ENCODE results near the gene KRTAP10-2. TPM values are rescaled to one million over a fixed set of nuclear protein-coding genes. Genes with fewer than 3 reads are reported as not detected.
"Not testable (repeated sequence)": the region's sequence is repeated elsewhere in the genome, so short reads cannot be mapped to it uniquely, and the experiment has no call there.

Gene KRTAP10-2
- total RNA-seq, 1 donor from 2014 or later = not detected

- no peak for ATAC-seq
- intact Hi-C loops (cut with DNase I) = no loop called here
- no peaks in the 10 kb centered on the region for H3K36me3 ChIP-seq
- peaks cover 1% of the 10 kb centered on the region for H3K27me3 ChIP-seq (ENCODE audit: low read depth)
- H3K4me1 ChIP-seq = no peaks in the 10 kb centered on the region
- H3K9me3 ChIP-seq = peaks cover 15% of the 10 kb centered on the region
- no peak overlapping the region for H3K27ac ChIP-seq
- TF ChIP-seq CTCF (IDR thresholded peaks at IDR 0.05) = no peak
- peak; percentile 28 for DNase-seq
- H3K4me3 ChIP-seq = no peak overlapping the region
Measured at GRCh38 chr21:44579056-44579832, 27.9 kb upstream of the KRTAP10-2 start.

- Histone ChIP-seq H3K27ac (no peak overlapping the region), H3K36me3 (no peaks in the 10 kb centered on the region), H3K4me3 (no peak overlapping the region), H3K27me3 (ENCODE audit: low read depth) (no peaks in the 10 kb centered on the region), H3K4me1 (no peaks in the 10 kb centered on the region), H3K9me3 (peaks cover 15% of the 10 kb centered on the region)
- intact Hi-C loops (cut with DNase I) = no loop called here
- ATAC-seq = no peak
- DNase-seq = peak; percentile 15
- no peak for TF ChIP-seq CTCF (IDR thresholded peaks at IDR 0.05)
Measured at GRCh38 chr21:44578371-44579055, 27.2 kb upstream of the KRTAP10-2 start.

GRCh38 chr21:44576025-44576420, 24.7 kb upstream of the KRTAP10-2 start:
- H3K36me3 ChIP-seq = no peaks in the 10 kb centered on the region
- no peak overlapping the region for H3K4me3 ChIP-seq
- DNase-seq (peak; percentile 26), ATAC-seq (no peak)
- intact Hi-C loops (cut with DNase I) = no loop called here
- peaks cover 14% of the 10 kb centered on the region for H3K9me3 ChIP-seq
- TF ChIP-seq CTCF (IDR thresholded peaks at IDR 0.05) = no peak
- H3K4me1 ChIP-seq = no peaks in the 10 kb centered on the region
- no peak overlapping the region for H3K27ac ChIP-seq
- H3K27me3 ChIP-seq (ENCODE audit: low read depth) = no peaks in the 10 kb centered on the region

- TF ChIP-seq CTCF (IDR thresholded peaks at IDR 0.05) = no peak
- Histone ChIP-seq H3K27me3 (ENCODE audit: low read depth) (no peaks in the 10 kb centered on the region), H3K4me3 (no peak overlapping the region), H3K36me3 (no peaks in the 10 kb centered on the region), H3K9me3 (peaks cover 17% of the 10 kb centered on the region), H3K4me1 (no peaks in the 10 kb centered on the region), H3K27ac (no peak overlapping the region)
- intact Hi-C loops (cut with DNase I) = no loop called here
- ATAC-seq (no peak), DNase-seq (peak; percentile 28)
Measured at GRCh38 chr21:44575307-44576024, 24.2 kb upstream of the KRTAP10-2 start.

GRCh38 chr21:44574457-44575306, 23.4 kb upstream of the KRTAP10-2 start:
- H3K36me3 ChIP-seq = no peaks in the 10 kb centered on the region

GRCh38 chr21:44573630-44574456, 22.5 kb upstream of the KRTAP10-2 start, which contains the start of gene KRTAP10-4:
Gene KRTAP10-4, plus strand, starts transcription at chr21:44573729. Its CDS starts 30 bp downstream, at chr21:44573759.
- peaks cover 17% of the 10 kb centered on the region for H3K9me3 ChIP-seq

More at GRCh38 chr21:44574457-44575306, 23.4 kb upstream of the KRTAP10-2 start:
- DNase-seq (peak; percentile 39), ATAC-seq (no peak)
- Histone ChIP-seq H3K4me1 (no peaks in the 10 kb centered on the region), H3K27ac (no peak overlapping the region), H3K9me3 (peaks cover 17% of the 10 kb centered on the region), H3K4me3 (no peak overlapping the region), H3K27me3 (ENCODE audit: low read depth) (no peaks in the 10 kb centered on the region)
- intact Hi-C loops (cut with DNase I) = no loop called here
- TF ChIP-seq CTCF (IDR thresholded peaks at IDR 0.05) = no peak

More at GRCh38 chr21:44573630-44574456, 22.5 kb upstream of the KRTAP10-2 start, which contains the start of gene KRTAP10-4:
- H3K4me3 ChIP-seq; H3K4me1 ChIP-seq; intact Hi-C loops (cut with DNase I); H3K27me3 ChIP-seq (ENCODE audit: low read depth); H3K27ac ChIP-seq; H3K36me3 ChIP-seq; ATAC-seq: not testable (repeated sequence)
- DNase-seq = peak; percentile 22
